AG09319 (cell line): ENCODE results near the gene WDR54.
A peak's percentile ranks its signal among the peaks of the same experiment; 100 is the strongest.

ENCODE experiments used
- DNase-seq: peaks from one replicate; pipeline ENCODE4 v3.0.0-alpha.2; 2010; ENCODE audit warnings: low read depth; ENCODE audit errors: extremely low read depth
- TF ChIP-seq, protein P1 (sequence below): IDR thresholded peaks from 2 replicates; pipeline ENCODE4 v1.5.1; 2011; ENCODE audit warnings: low read depth, mild to moderate bottlenecking, inconsistent platforms, low read length, moderate library complexity

The WDR54 gene, protein sequence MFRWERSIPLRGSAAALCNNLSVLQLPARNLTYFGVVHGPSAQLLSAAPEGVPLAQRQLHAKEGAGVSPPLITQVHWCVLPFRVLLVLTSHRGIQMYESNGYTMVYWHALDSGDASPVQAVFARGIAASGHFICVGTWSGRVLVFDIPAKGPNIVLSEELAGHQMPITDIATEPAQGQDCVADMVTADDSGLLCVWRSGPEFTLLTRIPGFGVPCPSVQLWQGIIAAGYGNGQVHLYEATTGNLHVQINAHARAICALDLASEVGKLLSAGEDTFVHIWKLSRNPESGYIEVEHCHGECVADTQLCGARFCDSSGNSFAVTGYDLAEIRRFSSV

GRCh38 chr2:74421221-74421870 lies at the start of gene WDR54, which contains the start of gene C2orf81:
Gene WDR54, plus strand, starts transcription at chr2:74421730. Its CDS starts 424 bp downstream, at chr2:74422154.
Gene C2orf81, minus strand, starts transcription at chr2:74421619. Its CDS starts 59 bp downstream, at chr2:74421560.
- peak; percentile 69 for DNase-seq

DNA sequence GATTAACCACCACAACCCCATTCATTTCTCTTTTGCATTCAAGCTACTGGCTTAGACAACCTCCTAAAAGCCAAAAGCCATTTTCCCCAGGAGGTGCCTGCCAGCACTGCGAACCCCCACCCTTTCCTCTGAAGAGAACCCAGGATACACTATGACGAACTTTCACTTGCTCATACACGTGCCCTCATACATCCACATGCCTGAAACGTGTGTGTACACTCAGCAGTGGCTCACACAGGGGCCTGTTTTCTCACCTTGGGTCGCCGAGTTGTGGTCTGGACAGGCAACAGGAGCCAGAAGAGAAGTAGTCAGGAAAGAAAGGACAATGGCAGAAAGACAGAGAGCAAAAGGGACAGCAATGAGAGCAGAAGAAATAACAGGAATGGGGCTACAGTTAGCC lies 48.9 kb upstream of the WDR54 start:
- TF ChIP-seq, protein P1, sequence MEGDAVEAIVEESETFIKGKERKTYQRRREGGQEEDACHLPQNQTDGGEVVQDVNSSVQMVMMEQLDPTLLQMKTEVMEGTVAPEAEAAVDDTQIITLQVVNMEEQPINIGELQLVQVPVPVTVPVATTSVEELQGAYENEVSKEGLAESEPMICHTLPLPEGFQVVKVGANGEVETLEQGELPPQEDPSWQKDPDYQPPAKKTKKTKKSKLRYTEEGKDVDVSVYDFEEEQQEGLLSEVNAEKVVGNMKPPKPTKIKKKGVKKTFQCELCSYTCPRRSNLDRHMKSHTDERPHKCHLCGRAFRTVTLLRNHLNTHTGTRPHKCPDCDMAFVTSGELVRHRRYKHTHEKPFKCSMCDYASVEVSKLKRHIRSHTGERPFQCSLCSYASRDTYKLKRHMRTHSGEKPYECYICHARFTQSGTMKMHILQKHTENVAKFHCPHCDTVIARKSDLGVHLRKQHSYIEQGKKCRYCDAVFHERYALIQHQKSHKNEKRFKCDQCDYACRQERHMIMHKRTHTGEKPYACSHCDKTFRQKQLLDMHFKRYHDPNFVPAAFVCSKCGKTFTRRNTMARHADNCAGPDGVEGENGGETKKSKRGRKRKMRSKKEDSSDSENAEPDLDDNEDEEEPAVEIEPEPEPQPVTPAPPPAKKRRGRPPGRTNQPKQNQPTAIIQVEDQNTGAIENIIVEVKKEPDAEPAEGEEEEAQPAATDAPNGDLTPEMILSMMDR = no peak
- DNase-seq = no peak

More at GRCh38 chr2:74421221-74421870, at the start of gene WDR54, which contains the start of gene C2orf81:
- TF ChIP-seq, protein P1 = no peak

GRCh38 chr2:74373221-74373676 lies 48.3 kb upstream of the WDR54 start:
- TF ChIP-seq, protein P1 = no peak
- DNase-seq = no peak

DNA sequence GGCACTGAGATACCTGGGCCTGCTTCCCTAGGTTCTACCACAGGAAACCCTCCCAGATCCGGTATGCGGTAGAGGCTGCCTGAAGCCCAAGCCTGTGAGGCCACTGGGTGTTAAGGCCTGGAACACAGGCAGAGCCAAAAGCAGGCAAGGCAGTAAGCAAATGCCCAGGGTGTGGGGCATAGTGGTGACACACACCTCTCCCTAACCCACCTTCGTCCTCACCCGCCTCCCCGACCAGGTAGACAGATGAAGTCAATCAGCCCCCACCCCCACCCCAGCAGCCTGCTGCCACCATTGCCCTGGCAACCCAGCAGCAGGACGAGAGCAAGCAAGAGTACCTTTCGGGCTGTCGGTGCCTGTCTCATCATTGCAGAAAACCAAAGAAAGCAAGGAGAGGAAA lies 47.5 kb upstream of the WDR54 start:
- DNase-seq = no peak
- TF ChIP-seq, protein P1 = no peak

DNA sequence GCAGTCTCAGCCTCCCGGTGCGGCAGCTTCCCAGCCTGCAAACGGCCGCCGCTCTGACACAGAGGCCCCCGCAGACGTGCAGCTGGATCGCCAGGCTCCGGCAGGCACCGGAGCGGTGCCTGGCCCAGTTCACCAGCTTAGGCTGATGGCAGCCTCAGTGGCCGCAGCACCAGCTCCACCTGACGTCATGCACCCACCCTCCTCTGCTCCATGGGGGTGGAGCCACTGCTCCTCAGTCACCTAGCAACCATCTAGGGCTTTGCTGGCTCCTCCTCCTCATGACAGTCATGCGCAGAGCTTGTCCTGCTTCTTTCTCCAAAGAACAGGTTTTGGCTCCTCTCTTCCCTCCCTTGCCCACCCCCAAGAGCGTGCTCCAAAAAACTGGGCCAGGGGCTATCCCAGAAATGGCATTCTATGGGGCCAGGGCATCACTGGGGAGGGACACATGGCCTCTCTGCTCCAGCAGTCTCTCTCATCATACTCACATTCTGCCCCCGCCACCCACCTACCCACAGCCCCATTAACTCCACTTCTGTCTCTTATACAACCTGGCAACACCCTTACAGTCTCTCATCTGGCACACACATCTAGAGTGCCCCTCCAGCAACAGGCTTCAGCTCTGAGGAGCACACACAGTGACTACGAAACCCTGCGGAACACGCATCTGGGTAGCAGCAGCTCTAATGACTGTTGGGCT lies 46.9 kb upstream of the WDR54 start:
- TF ChIP-seq, protein P1 = no peak
- peak; percentile 34 for DNase-seq

DNA sequence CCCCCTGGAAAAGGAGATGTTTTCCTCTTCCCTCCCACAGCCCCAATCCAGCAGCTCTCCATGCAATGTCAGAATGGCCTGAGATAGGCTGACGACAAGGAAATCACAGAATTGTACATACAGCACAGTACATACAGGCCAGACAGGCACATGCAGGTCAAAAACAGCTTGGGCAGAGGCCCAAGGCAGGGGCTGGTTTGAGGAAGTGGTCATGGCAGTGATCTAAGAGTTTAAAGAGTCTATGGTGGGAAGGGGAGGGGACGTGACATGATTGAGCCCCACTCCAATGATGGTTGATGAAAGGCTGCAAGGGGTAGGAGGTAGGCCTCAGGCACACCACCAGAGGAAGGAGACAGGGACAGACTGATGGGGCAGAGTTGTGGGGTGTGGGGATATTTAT lies 45.7 kb upstream of the WDR54 start:
- DNase-seq = no peak
- TF ChIP-seq, protein P1 = no peak
